Measurements from ENCODE around the gene ETV6. TPM values are rescaled to one million over a fixed set of nuclear protein-coding genes. Genes with fewer than 3 reads are reported as not detected.

ETV6 gene
- total RNA-seq = 11.1 TPM

DNA sequence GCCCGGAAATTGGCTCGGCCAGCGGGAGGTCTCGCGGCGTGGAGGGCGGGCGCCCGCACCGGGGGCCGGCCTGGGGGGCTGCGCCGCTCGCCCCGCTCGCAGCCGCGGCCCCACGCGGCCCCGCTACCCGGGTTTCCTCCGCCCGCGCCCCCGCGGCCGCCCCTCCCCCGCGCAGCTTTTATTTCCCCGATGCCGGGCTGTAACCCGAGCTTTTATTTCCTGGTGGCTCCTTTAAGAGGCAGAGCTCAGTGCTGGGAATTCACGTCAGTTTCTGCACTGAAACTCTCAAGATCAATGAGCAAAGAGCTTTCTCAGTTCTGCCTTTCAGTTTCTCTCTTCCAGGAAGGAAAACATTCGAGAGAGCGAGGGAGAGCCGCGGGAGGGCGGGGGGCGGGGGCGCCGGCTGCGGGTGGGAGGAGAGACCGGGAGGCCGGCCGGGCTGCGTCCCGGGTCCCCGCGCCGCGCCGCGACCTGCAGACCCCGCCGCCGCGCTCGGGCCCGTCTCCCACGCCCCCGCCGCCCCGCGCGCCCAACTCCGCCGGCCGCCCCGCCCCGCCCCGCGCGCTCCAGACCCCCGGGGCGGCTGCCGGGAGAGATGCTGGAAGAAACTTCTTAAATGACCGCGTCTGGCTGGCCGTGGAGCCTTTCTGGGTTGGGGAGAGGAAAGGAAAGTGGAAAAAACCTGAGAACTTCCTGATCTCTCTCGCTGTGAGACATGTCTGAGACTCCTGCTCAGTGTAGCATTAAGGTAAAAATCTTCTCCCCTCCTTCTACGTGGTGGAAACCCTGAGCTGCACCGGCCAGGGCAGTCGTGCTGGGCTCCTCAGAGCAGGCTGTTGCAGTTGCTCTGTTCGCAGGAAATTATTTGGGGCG, at the start of gene ETV6:
Gene ETV6 (plus strand): TSS at position 262 of the 873 bp plus-strand sequence. CDS start 454 bp downstream, at position 716.

